Loucy (cell line): ENCODE data around the gene HEXIM1.

Experiments
- H2AFZ ChIP-seq: fragments of 200-600 bp; sonication (generic); 2 replicates; pipeline ENCODE4 v1.6.0; 2016; ENCODE audit warnings: antibody characterized with exemption, mild to moderate bottlenecking, low read length, moderate library complexity
- H3F3A ChIP-seq: fragments of 200-600 bp; 2 replicates; pipeline ENCODE4 v1.6.0; 2016; ENCODE audit warnings: antibody characterized with exemption, low read depth, mild to moderate bottlenecking
- H3K27me3 ChIP-seq: fragments of 200-600 bp; sonication (generic); 2 replicates; pipeline ENCODE4 v1.6.1; 2014; ENCODE audit warnings: low read length, mild to moderate bottlenecking; ENCODE audit not compliant: insufficient read depth, poor library complexity, severe bottlenecking
- H3K36me3 ChIP-seq: fragments of 200-600 bp; sonication (generic); 2 replicates; pipeline ENCODE4 v1.6.1; 2016; ENCODE audit warnings: low read length; ENCODE audit not compliant: insufficient read depth
- H3K4me1 ChIP-seq: fragments of 200-600 bp; sonication (generic); 2 replicates; pipeline ENCODE4 v1.5.1; 2014; ENCODE audit warnings: low read length, mild to moderate bottlenecking; ENCODE audit not compliant: insufficient read depth, poor library complexity, severe bottlenecking
- H3K4me2 ChIP-seq: fragments of 200-600 bp; sonication (generic); 2 replicates; pipeline ENCODE4 v1.6.0; 2014; ENCODE audit warnings: antibody characterized with exemption, low read length, low read depth, mild to moderate bottlenecking; ENCODE audit not compliant: poor library complexity, severe bottlenecking
- H3K4me3 ChIP-seq: fragments of 200-600 bp; sonication (generic); 2 replicates; pipeline ENCODE4 v1.5.1; 2014; ENCODE audit warnings: low read length, mild to moderate bottlenecking, mixed read lengths; ENCODE audit not compliant: poor library complexity, severe bottlenecking
- H3K79me2 ChIP-seq: fragments of 200-600 bp; sonication (generic); 2 replicates; pipeline ENCODE4 v1.6.1; 2014; ENCODE audit warnings: low read length; ENCODE audit not compliant: insufficient read depth
- H3K9ac ChIP-seq: fragments of 200-600 bp; sonication (generic); 2 replicates; pipeline ENCODE4 v1.6.0; 2014; ENCODE audit warnings: mild to moderate bottlenecking, low read depth, low read length, moderate library complexity; ENCODE audit not compliant: poor library complexity, severe bottlenecking
- H3K9me2 ChIP-seq: fragments of 200-600 bp; sonication (generic); replicated peaks from 2 replicates; pipeline ENCODE4 v1.6.1; 2016; ENCODE audit warnings: low read depth, low read length, mixed read lengths
- H3K9me3 ChIP-seq: fragments of 200-600 bp; sonication (generic); 2 replicates; pipeline ENCODE4 v1.6.1; 2014; ENCODE audit warnings: mild to moderate bottlenecking, antibody characterized with exemption, low read length, low read depth; ENCODE audit not compliant: insufficient read depth
- H4K20me1 ChIP-seq: fragments of 200-600 bp; sonication (generic); 2 replicates; pipeline ENCODE4 v1.6.0; 2014; ENCODE audit warnings: antibody characterized with exemption, low read length, mild to moderate bottlenecking; ENCODE audit not compliant: insufficient read depth, poor library complexity, severe bottlenecking
- CTCF ChIP-seq: fragments of 200-600 bp; sonication (generic); conservative IDR thresholded peaks from 2 replicates; pipeline ENCODE4 v1.5.1; 2014; ENCODE audit warnings: mild to moderate bottlenecking, antibody characterized with exemption, low read length
- EZH2phosphoT487 ChIP-seq: fragments of 200-600 bp; IDR thresholded peaks from 2 replicates; pipeline ENCODE4 v1.6.1; 2018; ENCODE audit warnings: antibody characterized with exemption, mild to moderate bottlenecking, moderate library complexity, borderline replicate concordance

The HEXIM1 gene

GRCh38 chr17:45146166-45146565 is 2.1 kb upstream of the HEXIM1 start:
- Histone ChIP-seq H3F3A (no peaks in the 10 kb centered on the region; the same call in 1 of the 2 replicates), H3K9me2 (no peaks in the 10 kb centered on the region), H3K79me2 (peaks cover 38% of the 10 kb centered on the region), H3K9me3 (no peaks in the 10 kb centered on the region), H3K36me3 (no peaks in the 10 kb centered on the region), H3K9ac (peak overlapping the region; percentile 95), H2AFZ (no peak overlapping the region), H3K27me3 (no peaks in the 10 kb centered on the region), H3K4me2 (peak overlapping the region; percentile 74), H3K4me3 (peak overlapping the region; percentile 78), H3K4me1 (peaks cover 19% of the 10 kb centered on the region), H4K20me1 (peaks cover 27% of the 10 kb centered on the region)
- TF ChIP-seq CTCF (no peak), EZH2phosphoT487 (no peak)

GRCh38 chr17:45146592-45146889 is 1.7 kb upstream of the HEXIM1 start:
- Histone ChIP-seq H3K9ac (peak overlapping the region; percentile 95), H2AFZ (no peak overlapping the region), H3K9me2 (no peaks in the 10 kb centered on the region), H3K4me1 (peaks cover 22% of the 10 kb centered on the region), H3F3A (peaks cover 3% of the 10 kb centered on the region), H4K20me1 (peaks cover 30% of the 10 kb centered on the region), H3K36me3 (no peaks in the 10 kb centered on the region), H3K4me3 (peak overlapping the region; percentile 78), H3K27me3 (no peaks in the 10 kb centered on the region), H3K9me3 (no peaks in the 10 kb centered on the region), H3K79me2 (peaks cover 42% of the 10 kb centered on the region), H3K4me2 (peak overlapping the region; percentile 74)
- no peak for TF ChIP-seq CTCF
- no peak for TF ChIP-seq EZH2phosphoT487

GRCh38 chr17:45146890-45147580 is 1.2 kb upstream of the HEXIM1 start:
- TF ChIP-seq EZH2phosphoT487: no peak
- TF ChIP-seq CTCF: no peak
- Histone ChIP-seq H3K9me2 (no peaks in the 10 kb centered on the region), H2AFZ (peak overlapping the region; percentile 78), H3K4me1 (peaks cover 27% of the 10 kb centered on the region), H3K4me2 (peak overlapping the region; percentile 74), H4K20me1 (peaks cover 35% of the 10 kb centered on the region), H3K9me3 (no peaks in the 10 kb centered on the region), H3K79me2 (peaks cover 47% of the 10 kb centered on the region), H3F3A (peaks cover 6% of the 10 kb centered on the region), H3K36me3 (no peaks in the 10 kb centered on the region), H3K4me3 (peak overlapping the region; percentile 78), H3K9ac (peak overlapping the region; percentile 95), H3K27me3 (no peaks in the 10 kb centered on the region)
